H9 (cell line): ENCODE data around the gene CAPNS1. TPM values are rescaled to one million over a fixed set of nuclear protein-coding genes. Genes with fewer than 3 reads are reported as not detected.

Source experiments
- DNase-seq: peaks from one replicate; pipeline ENCODE4 v3.0.0-alpha.2; 2017
- H2AFZ ChIP-seq: one replicate; pipeline ENCODE4 v1.6.1; 2013; ENCODE audit warnings: mild to moderate bottlenecking, low read length, control low read depth, moderate library complexity
- H2AK5ac ChIP-seq: 2 replicates; pipeline ENCODE4 v1.6.1; 2013; ENCODE audit warnings: low read length, control low read depth, mixed read lengths; ENCODE audit not compliant: insufficient read length
- H2BK120ac ChIP-seq: one replicate; pipeline ENCODE4 v1.6.1; 2013; ENCODE audit warnings: low read depth, mild to moderate bottlenecking, low read length, control low read depth, inconsistent platforms; ENCODE audit not compliant: poor library complexity, severe bottlenecking
- H2BK12ac ChIP-seq: 2 replicates; pipeline ENCODE4 v1.6.1; 2013; ENCODE audit warnings: low read length, control low read depth, mixed read lengths, low read depth; ENCODE audit not compliant: insufficient read length
- H2BK15ac ChIP-seq: 2 replicates; pipeline ENCODE4 v1.6.1; 2013; ENCODE audit warnings: low read depth, low read length, control low read depth
- H2BK20ac ChIP-seq: one replicate; pipeline ENCODE4 v1.6.1; 2013; ENCODE audit warnings: low read depth, mild to moderate bottlenecking, low read length, control low read depth, inconsistent platforms; ENCODE audit not compliant: poor library complexity, severe bottlenecking
- H2BK5ac ChIP-seq: 2 replicates; pipeline ENCODE4 v1.6.1; 2013; ENCODE audit warnings: low read length, control low read depth, mixed read lengths; ENCODE audit not compliant: insufficient read length
- H3K14ac ChIP-seq: 2 replicates; pipeline ENCODE4 v1.6.1; 2013; ENCODE audit warnings: low read length, control low read depth; ENCODE audit not compliant: insufficient read depth
- H3K18ac ChIP-seq: 2 replicates; pipeline ENCODE4 v1.6.1; 2013; ENCODE audit warnings: low read depth, mild to moderate bottlenecking, mixed read lengths, low read length, control low read depth; ENCODE audit not compliant: insufficient read length
- H3K23ac ChIP-seq: 2 replicates; pipeline ENCODE4 v1.6.1; 2013; ENCODE audit warnings: low read length, control low read depth, mixed read lengths, low read depth; ENCODE audit not compliant: insufficient read length
- H3K23me2 ChIP-seq: 2 replicates; pipeline ENCODE4 v1.6.1; 2013; ENCODE audit warnings: low read depth, mild to moderate bottlenecking, mixed read lengths, low read length, control low read depth; ENCODE audit not compliant: insufficient read length, poor library complexity, severe bottlenecking
- H3K27ac ChIP-seq: 2 replicates; pipeline ENCODE4 v1.5.1; 2013; ENCODE audit warnings: low read length, control low read depth, mixed read lengths, low read depth; ENCODE audit not compliant: insufficient read length
- H3K27me3 ChIP-seq: 2 replicates; pipeline ENCODE4 v1.6.1; 2013; ENCODE audit warnings: low read length, control low read depth, inconsistent platforms; ENCODE audit not compliant: insufficient read depth
- H3K4ac ChIP-seq: 2 replicates; pipeline ENCODE4 v1.6.1; 2013; ENCODE audit warnings: low read depth, mild to moderate bottlenecking, control low read depth, inconsistent platforms, low read length, moderate library complexity
- H3K4me1 ChIP-seq: 2 replicates; pipeline ENCODE4 v1.6.1; 2013; ENCODE audit warnings: low read length, control low read depth, inconsistent platforms; ENCODE audit not compliant: insufficient read depth
- H3K4me2 ChIP-seq: 2 replicates; pipeline ENCODE4 v1.6.1; 2013; ENCODE audit warnings: low read length, control low read depth, mixed read lengths; ENCODE audit not compliant: insufficient read length, insufficient read depth
- H3K56ac ChIP-seq: 2 replicates; pipeline ENCODE4 v1.6.1; 2013; ENCODE audit warnings: low read depth, mild to moderate bottlenecking, mixed read lengths, low read length, control low read depth; ENCODE audit not compliant: insufficient read length
- H3K79me1 ChIP-seq: 2 replicates; pipeline ENCODE4 v1.6.1; 2013; ENCODE audit warnings: low read depth, mild to moderate bottlenecking, moderate library complexity, low read length, control low read depth, inconsistent platforms; ENCODE audit not compliant: insufficient read depth, poor library complexity, severe bottlenecking
- H3K79me2 ChIP-seq: 2 replicates; pipeline ENCODE4 v1.6.1; 2013; ENCODE audit warnings: low read length, control low read depth, inconsistent platforms; ENCODE audit not compliant: insufficient read depth
- H3K9ac ChIP-seq: 2 replicates; pipeline ENCODE4 v1.6.1; 2013; ENCODE audit warnings: low read length, control low read depth, mixed read lengths; ENCODE audit not compliant: insufficient read length; ENCODE audit errors: extremely low read depth
- H3K9me3 ChIP-seq: one replicate; pipeline ENCODE4 v1.6.1; 2013; ENCODE audit warnings: low read depth, low read length, inconsistent platforms; ENCODE audit not compliant: control insufficient read depth
- H3T11ph ChIP-seq: one replicate; pipeline ENCODE4 v1.6.1; 2013; ENCODE audit warnings: mild to moderate bottlenecking, low read length, control low read depth, inconsistent platforms
- H4K20me1 ChIP-seq: one replicate; pipeline ENCODE4 v1.6.1; 2013; ENCODE audit not compliant: control insufficient read depth, insufficient read length, insufficient read depth
- H4K5ac ChIP-seq: 2 replicates; pipeline ENCODE4 v1.6.1; 2013; ENCODE audit warnings: low read depth, mild to moderate bottlenecking, mixed read lengths, low read length, control low read depth; ENCODE audit not compliant: insufficient read length
- H4K8ac ChIP-seq: replicated peaks from 2 replicates; pipeline ENCODE4 v1.6.1; 2013; ENCODE audit warnings: low read length, control low read depth, mixed read lengths, low read depth; ENCODE audit not compliant: insufficient read length
- H4K91ac ChIP-seq: 2 replicates; pipeline ENCODE4 v1.6.1; 2013; ENCODE audit warnings: low read depth, mild to moderate bottlenecking, moderate library complexity, mixed read lengths, low read length, control low read depth; ENCODE audit not compliant: insufficient read length
- H3K27ac Mint-ChIP-seq, 3 experiments: 2 replicates in 2 of 3; 3 replicates in 1 of 3; pipeline ENCODE4 v1.8.0; 2020 to 2021; ENCODE audit warnings: mixed read lengths in 3 of 3, mild to moderate bottlenecking in 1 of 3, moderate library complexity in 1 of 3
- H3K27me3 Mint-ChIP-seq: 2 replicates; pipeline ENCODE4 v1.8.0; 2021; ENCODE audit warnings: low read depth, mild to moderate bottlenecking, moderate library complexity, mixed read lengths
- H3K36me3 Mint-ChIP-seq, 3 experiments: 2 replicates in 2 of 3; 3 replicates in 1 of 3; pipeline ENCODE4 v1.8.0; 2020 to 2021; ENCODE audit warnings: low read depth in 3 of 3, mixed read lengths in 3 of 3; ENCODE audit not compliant: insufficient read depth in 1 of 3
- H3K4me1 Mint-ChIP-seq, 2 experiments: 2 replicates each; pipeline ENCODE4 v1.8.0; 2020; ENCODE audit warnings: mixed read lengths in 2 of 2
- H3K4me3 Mint-ChIP-seq, 2 experiments: 2 replicates in 1 of 2; 3 replicates in 1 of 2; pipeline ENCODE4 v1.8.0; 2020 to 2021; ENCODE audit warnings: mild to moderate bottlenecking in 2 of 2, mixed read lengths in 2 of 2, moderate library complexity in 1 of 2
- H3K9me3 Mint-ChIP-seq, 2 experiments: 2 replicates in 1 of 2; 3 replicates in 1 of 2; pipeline ENCODE4 v1.8.0; 2020; ENCODE audit warnings: mild to moderate bottlenecking in 2 of 2, mixed read lengths in 2 of 2, moderate library complexity in 1 of 2
- WGBS: extraction: QIAGEN DNeasy Blood & Tissue Kit; methylation state at CpG from one replicate; pipeline ENCODE4 v1.1.7; 2013; ENCODE audit warnings: missing lambda C conversion rate, low lambda C conversion rate, mixed read lengths; ENCODE audit not compliant: insufficient read length; ENCODE audit errors: extremely low coverage; 5-methylcytosine and 5-hydroxymethylcytosine counted together
- total RNA-seq: library from RNA; stranded (reverse); gene quantifications from 2 replicates; pipeline ENCODE4 v1.2.1, GENCODE V29; 2021
- TF ChIP-seq, protein P1 (sequence below): fragments of 200-600 bp; sonication (generic); conservative IDR thresholded peaks from 3 replicates; pipeline ENCODE4 v1.8.0; 2021; ENCODE audit warnings: antibody characterized with exemption, mild to moderate bottlenecking

CAPNS1 gene
- total RNA-seq, 1 experiment from 2014 or later, result 399 TPM

- no peak for DNase-seq
- Histone ChIP-seq H3K18ac (no peak overlapping the region), H3K14ac (no peak overlapping the region), H3T11ph (no peak overlapping the region), H4K91ac (no peak overlapping the region), H2BK15ac (no peak overlapping the region), H3K27ac (no peak overlapping the region), H3K79me1 (no peaks in the 10 kb centered on the region), H2AK5ac (no peak overlapping the region), H3K4me1 (no peaks in the 10 kb centered on the region), H2BK20ac (no peak overlapping the region), H3K23ac (no peak overlapping the region), H4K5ac (no peak overlapping the region), H3K56ac (no peak overlapping the region), H3K27me3 (no peaks in the 10 kb centered on the region), H3K4me2 (no peak overlapping the region), H4K8ac (no peak overlapping the region), H4K20me1 (no peaks in the 10 kb centered on the region), H2BK12ac (no peak overlapping the region), H3K79me2 (no peaks in the 10 kb centered on the region), H3K23me2 (no peaks in the 10 kb centered on the region), H3K9ac (no peak overlapping the region), H2BK5ac (no peak overlapping the region), H2BK120ac (no peak overlapping the region), H3K4ac (no peak overlapping the region), H3K9me3 (no peaks in the 10 kb centered on the region), H2AFZ (no peak overlapping the region)
- WGBS, result no CpG with 5 or more reads among the region's 19 CpGs
- peaks cover 29 to 74% (median 58%) of the 10 kb centered on the region in 3 experiments for H3K36me3 Mint-ChIP-seq
- TF ChIP-seq, protein P1, sequence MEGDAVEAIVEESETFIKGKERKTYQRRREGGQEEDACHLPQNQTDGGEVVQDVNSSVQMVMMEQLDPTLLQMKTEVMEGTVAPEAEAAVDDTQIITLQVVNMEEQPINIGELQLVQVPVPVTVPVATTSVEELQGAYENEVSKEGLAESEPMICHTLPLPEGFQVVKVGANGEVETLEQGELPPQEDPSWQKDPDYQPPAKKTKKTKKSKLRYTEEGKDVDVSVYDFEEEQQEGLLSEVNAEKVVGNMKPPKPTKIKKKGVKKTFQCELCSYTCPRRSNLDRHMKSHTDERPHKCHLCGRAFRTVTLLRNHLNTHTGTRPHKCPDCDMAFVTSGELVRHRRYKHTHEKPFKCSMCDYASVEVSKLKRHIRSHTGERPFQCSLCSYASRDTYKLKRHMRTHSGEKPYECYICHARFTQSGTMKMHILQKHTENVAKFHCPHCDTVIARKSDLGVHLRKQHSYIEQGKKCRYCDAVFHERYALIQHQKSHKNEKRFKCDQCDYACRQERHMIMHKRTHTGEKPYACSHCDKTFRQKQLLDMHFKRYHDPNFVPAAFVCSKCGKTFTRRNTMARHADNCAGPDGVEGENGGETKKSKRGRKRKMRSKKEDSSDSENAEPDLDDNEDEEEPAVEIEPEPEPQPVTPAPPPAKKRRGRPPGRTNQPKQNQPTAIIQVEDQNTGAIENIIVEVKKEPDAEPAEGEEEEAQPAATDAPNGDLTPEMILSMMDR, result no peak
- H3K27me3 Mint-ChIP-seq, result no peaks in the 10 kb centered on the region
- no peaks in the 10 kb centered on the region for H3K4me1 Mint-ChIP-seq
- no peaks in the 10 kb centered on the region for H3K9me3 Mint-ChIP-seq
- no peak overlapping the region for H3K4me3 Mint-ChIP-seq
- H3K27ac Mint-ChIP-seq, result no peak overlapping the region
These were observed 40.6 kb upstream of the CAPNS1 start for GRCh38 chr19:36099166-36099785.
